GM04504 (cell line): ENCODE measurements around the gene FAM98A.
A peak's percentile ranks its signal among the peaks of the same experiment; 100 is the strongest.

ENCODE experiments used
- DNase-seq: peaks from one replicate; pipeline ENCODE4 v3.0.0-alpha.2; 2012; ENCODE audit warnings: low read depth

FAM98A gene

GRCh38 chr2:33599175-33599942 lies at the start of gene FAM98A:
Gene FAM98A, minus strand, starts transcription at chr2:33599299. Its CDS starts 78 bp downstream, at chr2:33599221.
- DNase-seq: peak; percentile 99

- no peak for DNase-seq
Measured at GRCh38 chr2:33645861-33646260, 46.8 kb upstream of the FAM98A start.

- DNase-seq: no peak
Measured at GRCh38 chr2:33644215-33644614, 45.1 kb upstream of the FAM98A start.

- no peak for DNase-seq
Measured at GRCh38 chr2:33636001-33636400, 36.9 kb upstream of the FAM98A start.

- DNase-seq: no peak
Measured at GRCh38 chr2:33634261-33634910, 35.3 kb upstream of the FAM98A start.

GRCh38 chr2:33633315-33633714 lies 34.2 kb upstream of the FAM98A start:
- no peak for DNase-seq

GRCh38 chr2:33632831-33633230 lies 33.7 kb upstream of the FAM98A start:
- DNase-seq: no peak

GRCh38 chr2:33628031-33628827 lies 29.1 kb upstream of the FAM98A start:
- no peak for DNase-seq

GRCh38 chr2:33619028-33619427 lies 19.9 kb upstream of the FAM98A start:
- no peak for DNase-seq

- no peak for DNase-seq
Measured at GRCh38 chr2:33617989-33618388, 18.9 kb upstream of the FAM98A start.

GRCh38 chr2:33617401-33617800 lies 18.3 kb upstream of the FAM98A start:
- no peak for DNase-seq

GRCh38 chr2:33616873-33617272 lies 17.8 kb upstream of the FAM98A start:
- no peak for DNase-seq

GRCh38 chr2:33614190-33614589 lies 15.1 kb upstream of the FAM98A start:
- no peak for DNase-seq

GRCh38 chr2:33607905-33608304 lies 8.8 kb upstream of the FAM98A start:
- no peak for DNase-seq

GRCh38 chr2:33607251-33607721 lies 8.2 kb upstream of the FAM98A start:
- DNase-seq: no peak

- no peak for DNase-seq
Measured at GRCh38 chr2:33606622-33607021, 7.5 kb upstream of the FAM98A start.

- no peak for DNase-seq
Measured at GRCh38 chr2:33606100-33606499, 7.0 kb upstream of the FAM98A start.

GRCh38 chr2:33605056-33605455 lies 6.0 kb upstream of the FAM98A start:
- DNase-seq: no peak

GRCh38 chr2:33603416-33603815 lies 4.3 kb upstream of the FAM98A start:
- no peak for DNase-seq

GRCh38 chr2:33602201-33602830 lies 3.2 kb upstream of the FAM98A start:
- peak; percentile 50 for DNase-seq

GRCh38 chr2:33599943-33600192 lies 769 bp upstream of the FAM98A start:
- no peak for DNase-seq

- DNase-seq: no peak
Measured at GRCh38 chr2:33598561-33599174, 431 bp downstream of the FAM98A start.
